ENCODE results near the gene CEP128. TPM values are rescaled to one million over a fixed set of nuclear protein-coding genes. Genes with fewer than 3 reads are reported as not detected.

The CEP128 gene
- polyA plus RNA-seq, 1 donor (not counting 4 experiments of a cell fraction or from before 2014, with no cell fraction given), result 2.6 TPM

DNA sequence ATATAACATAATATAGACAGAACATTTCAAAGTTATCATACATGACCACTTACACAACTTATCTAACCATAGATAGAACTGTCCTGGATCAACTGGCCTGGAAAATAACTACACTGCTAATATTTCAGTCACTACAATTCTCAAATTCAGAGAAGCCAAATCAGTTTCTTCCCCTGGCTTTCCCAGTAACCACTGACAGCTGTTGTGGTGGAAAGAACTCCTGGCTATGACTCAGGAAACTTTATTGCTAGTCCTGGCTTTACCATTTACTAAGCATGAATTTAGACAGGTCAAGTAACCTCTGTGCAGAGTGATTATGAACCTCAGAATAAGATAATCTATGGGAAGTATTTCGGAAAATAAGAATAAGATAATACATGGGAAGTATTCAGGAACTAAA lies 485.3 kb downstream of the CEP128 start:
- H3K9me3 ChIP-seq (ENCODE audit: control insufficient read depth, low read depth, low read length), result no peaks in the 10 kb centered on the region
- no peak for TF ChIP-seq EZH2 (IDR thresholded peaks at IDR 0.05; ENCODE audit: low read length)
- TF ChIP-seq, protein P1, sequence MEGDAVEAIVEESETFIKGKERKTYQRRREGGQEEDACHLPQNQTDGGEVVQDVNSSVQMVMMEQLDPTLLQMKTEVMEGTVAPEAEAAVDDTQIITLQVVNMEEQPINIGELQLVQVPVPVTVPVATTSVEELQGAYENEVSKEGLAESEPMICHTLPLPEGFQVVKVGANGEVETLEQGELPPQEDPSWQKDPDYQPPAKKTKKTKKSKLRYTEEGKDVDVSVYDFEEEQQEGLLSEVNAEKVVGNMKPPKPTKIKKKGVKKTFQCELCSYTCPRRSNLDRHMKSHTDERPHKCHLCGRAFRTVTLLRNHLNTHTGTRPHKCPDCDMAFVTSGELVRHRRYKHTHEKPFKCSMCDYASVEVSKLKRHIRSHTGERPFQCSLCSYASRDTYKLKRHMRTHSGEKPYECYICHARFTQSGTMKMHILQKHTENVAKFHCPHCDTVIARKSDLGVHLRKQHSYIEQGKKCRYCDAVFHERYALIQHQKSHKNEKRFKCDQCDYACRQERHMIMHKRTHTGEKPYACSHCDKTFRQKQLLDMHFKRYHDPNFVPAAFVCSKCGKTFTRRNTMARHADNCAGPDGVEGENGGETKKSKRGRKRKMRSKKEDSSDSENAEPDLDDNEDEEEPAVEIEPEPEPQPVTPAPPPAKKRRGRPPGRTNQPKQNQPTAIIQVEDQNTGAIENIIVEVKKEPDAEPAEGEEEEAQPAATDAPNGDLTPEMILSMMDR (optimal IDR thresholded peaks at IDR 0.05 in 1 of 3, IDR thresholded peaks at IDR 0.05 in 1 of 3, conservative IDR thresholded peaks at IDR 0.05 in 1 of 3; ENCODE audit: extremely low read depth in 1 of 3, insufficient read depth in 2 of 3, low read length in 3 of 3), result no peak
- no peaks in the 10 kb centered on the region for H4K20me1 ChIP-seq (ENCODE audit: control insufficient read depth, extremely low read depth, insufficient read depth, low read length)
- H3K9me1 ChIP-seq (ENCODE audit: control insufficient read depth, extremely low read depth, insufficient read depth, low read length), result no peaks in the 10 kb centered on the region
- no peak overlapping the region for H3K4me2 ChIP-seq (ENCODE audit: control insufficient read depth, extremely low read depth, insufficient read depth, low read depth, low read length)
- no peak overlapping the region for H3K4me3 ChIP-seq (ENCODE audit: control insufficient read depth in 2 of 3, extremely low read depth in 1 of 3, insufficient read depth in 2 of 3, low read depth in 1 of 3, low read length in 3 of 3)
- no peaks in the 10 kb centered on the region for H3K36me3 ChIP-seq (ENCODE audit: control insufficient read depth in 2 of 2, extremely low read depth in 1 of 2, insufficient read depth in 2 of 2, low read length in 2 of 2)
- FAIRE-seq, result no peak
- no peak overlapping the region for H3K27ac ChIP-seq (ENCODE audit: control insufficient read depth, insufficient read depth, low read length)
- no peak for DNase-seq (ENCODE audit: low read depth, low spot score)
- no peaks in the 10 kb centered on the region for H3K4me1 ChIP-seq (ENCODE audit: control insufficient read depth, extremely low read depth, insufficient read depth, low read length)
- H2AFZ ChIP-seq (ENCODE audit: control insufficient read depth, low read length), result no peak overlapping the region
- dilution Hi-C loops (cut with MboI; ENCODE audit: extremely low pct_ligation_motif_present, low sequenced_read_pairs), result no loop called here
- no peaks in the 10 kb centered on the region for H3K27me3 ChIP-seq (ENCODE audit: control insufficient read depth, extremely low read depth, insufficient read depth, low read length)
- H3K79me2 ChIP-seq (ENCODE audit: control insufficient read depth, insufficient read depth, low read length), result no peaks in the 10 kb centered on the region
- no peak overlapping the region for H3K9ac ChIP-seq (ENCODE audit: control insufficient read depth, extremely low read depth, insufficient read depth, low read length)

DNA sequence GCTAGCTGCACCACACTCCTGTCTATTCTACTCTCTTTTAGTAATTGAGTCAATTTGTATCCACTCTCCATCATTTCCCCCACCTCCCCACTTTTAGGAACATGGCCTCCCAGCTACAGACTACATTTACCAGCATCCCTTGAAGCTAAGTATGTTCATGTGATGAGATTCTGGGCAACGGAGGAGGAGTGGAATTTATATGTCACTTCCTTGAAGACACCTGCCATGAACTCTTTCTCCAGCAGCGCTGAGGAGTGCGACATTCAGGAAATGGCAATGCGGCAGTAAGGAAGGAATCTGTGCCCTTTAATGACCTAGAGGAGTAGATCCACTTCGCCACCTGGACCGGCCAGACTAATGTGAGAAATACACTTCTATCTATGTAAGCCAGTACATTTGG lies 486.5 kb downstream of the CEP128 start:
- FAIRE-seq (no peak), DNase-seq (ENCODE audit: low read depth, low spot score) (no peak)
- no peaks in the 10 kb centered on the region for H3K9me1 ChIP-seq (ENCODE audit: control insufficient read depth, extremely low read depth, insufficient read depth, low read length)
- no peak overlapping the region for H2AFZ ChIP-seq (ENCODE audit: control insufficient read depth, low read length)
- no peak overlapping the region for H3K4me3 ChIP-seq (ENCODE audit: control insufficient read depth in 2 of 3, extremely low read depth in 1 of 3, insufficient read depth in 2 of 3, low read depth in 1 of 3, low read length in 3 of 3)
- no peaks in the 10 kb centered on the region for H3K27me3 ChIP-seq (ENCODE audit: control insufficient read depth, extremely low read depth, insufficient read depth, low read length)
- TF ChIP-seq EZH2 (IDR thresholded peaks at IDR 0.05; ENCODE audit: low read length), result no peak
- H3K36me3 ChIP-seq (ENCODE audit: control insufficient read depth in 2 of 2, extremely low read depth in 1 of 2, insufficient read depth in 2 of 2, low read length in 2 of 2), result no peaks in the 10 kb centered on the region
- no peak overlapping the region for H3K9ac ChIP-seq (ENCODE audit: control insufficient read depth, extremely low read depth, insufficient read depth, low read length)
- no peak overlapping the region for H3K27ac ChIP-seq (ENCODE audit: control insufficient read depth, insufficient read depth, low read length)
- H3K79me2 ChIP-seq (ENCODE audit: control insufficient read depth, insufficient read depth, low read length), result no peaks in the 10 kb centered on the region
- dilution Hi-C loops (cut with MboI; ENCODE audit: extremely low pct_ligation_motif_present, low sequenced_read_pairs), result no loop called here
- H3K4me1 ChIP-seq (ENCODE audit: control insufficient read depth, extremely low read depth, insufficient read depth, low read length), result no peaks in the 10 kb centered on the region
- H3K4me2 ChIP-seq (ENCODE audit: control insufficient read depth, extremely low read depth, insufficient read depth, low read depth, low read length), result no peak overlapping the region
- no peaks in the 10 kb centered on the region for H3K9me3 ChIP-seq (ENCODE audit: control insufficient read depth, low read depth, low read length)
- H4K20me1 ChIP-seq (ENCODE audit: control insufficient read depth, extremely low read depth, insufficient read depth, low read length), result no peaks in the 10 kb centered on the region

DNA sequence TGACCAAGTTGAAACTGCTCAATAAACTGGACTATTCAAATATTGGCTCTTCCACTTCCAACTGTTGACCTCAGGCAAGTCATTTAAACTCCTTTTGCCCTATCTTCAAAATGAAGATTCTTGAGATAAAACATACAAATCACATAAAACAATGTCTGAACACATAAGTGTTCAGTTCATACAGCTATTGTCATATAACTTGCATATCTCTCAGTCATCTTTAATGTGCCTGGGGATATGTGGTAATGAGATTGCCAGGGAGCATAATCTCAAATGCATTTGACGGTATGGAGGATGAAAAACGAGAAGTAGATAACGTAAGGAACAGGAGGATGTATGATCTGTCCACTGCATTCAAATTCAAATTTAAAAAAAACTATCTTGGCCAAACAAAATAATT lies 493.3 kb downstream of the CEP128 start:
- H2AFZ ChIP-seq (ENCODE audit: control insufficient read depth, low read length), result no peak overlapping the region
- H3K27me3 ChIP-seq (ENCODE audit: control insufficient read depth, extremely low read depth, insufficient read depth, low read length), result no peaks in the 10 kb centered on the region
- no peak for DNase-seq (ENCODE audit: low read depth, low spot score)
- TF ChIP-seq EZH2 (IDR thresholded peaks at IDR 0.05; ENCODE audit: low read length), result no peak
- TF ChIP-seq, protein P1 (optimal IDR thresholded peaks at IDR 0.05 in 1 of 3, IDR thresholded peaks at IDR 0.05 in 1 of 3, conservative IDR thresholded peaks at IDR 0.05 in 1 of 3; ENCODE audit: extremely low read depth in 1 of 3, insufficient read depth in 2 of 3, low read length in 3 of 3), result no peak
- no peaks in the 10 kb centered on the region for H3K79me2 ChIP-seq (ENCODE audit: control insufficient read depth, insufficient read depth, low read length)
- H3K9me1 ChIP-seq (ENCODE audit: control insufficient read depth, extremely low read depth, insufficient read depth, low read length), result no peaks in the 10 kb centered on the region
- H3K9ac ChIP-seq (ENCODE audit: control insufficient read depth, extremely low read depth, insufficient read depth, low read length), result no peak overlapping the region
- H3K4me3 ChIP-seq (ENCODE audit: control insufficient read depth in 2 of 3, extremely low read depth in 1 of 3, insufficient read depth in 2 of 3, low read depth in 1 of 3, low read length in 3 of 3), result no peak overlapping the region
- H3K9me3 ChIP-seq (ENCODE audit: control insufficient read depth, low read depth, low read length), result no peaks in the 10 kb centered on the region
- H3K4me2 ChIP-seq (ENCODE audit: control insufficient read depth, extremely low read depth, insufficient read depth, low read depth, low read length), result no peak overlapping the region
- no peaks in the 10 kb centered on the region for H3K36me3 ChIP-seq (ENCODE audit: control insufficient read depth in 2 of 2, extremely low read depth in 1 of 2, insufficient read depth in 2 of 2, low read length in 2 of 2)
- H3K27ac ChIP-seq (ENCODE audit: control insufficient read depth, insufficient read depth, low read length), result no peak overlapping the region
- no peaks in the 10 kb centered on the region for H4K20me1 ChIP-seq (ENCODE audit: control insufficient read depth, extremely low read depth, insufficient read depth, low read length)
- H3K4me1 ChIP-seq (ENCODE audit: control insufficient read depth, extremely low read depth, insufficient read depth, low read length), result no peaks in the 10 kb centered on the region
- FAIRE-seq, result no peak
- dilution Hi-C loops (cut with MboI; ENCODE audit: extremely low pct_ligation_motif_present, low sequenced_read_pairs), result no loop called here
